GM12891 (cell line): Measurements from ENCODE around the gene DMXL2.

ENCODE experiments used
- POLR2A ChIP-seq: IDR thresholded peaks from 2 replicates; pipeline ENCODE4 v1.6.1; 2011; ENCODE audit warnings: low read depth, low read length, control low read depth
- POLR2AphosphoS5 ChIP-seq: IDR thresholded peaks from 2 replicates; pipeline ENCODE4 v1.6.1; 2011; ENCODE audit warnings: low read depth, low read length, control low read depth
- TAF1 ChIP-seq: IDR thresholded peaks from 2 replicates; pipeline ENCODE4 v1.6.1; 2011; ENCODE audit warnings: low read depth, low read length, control low read depth

DNA sequence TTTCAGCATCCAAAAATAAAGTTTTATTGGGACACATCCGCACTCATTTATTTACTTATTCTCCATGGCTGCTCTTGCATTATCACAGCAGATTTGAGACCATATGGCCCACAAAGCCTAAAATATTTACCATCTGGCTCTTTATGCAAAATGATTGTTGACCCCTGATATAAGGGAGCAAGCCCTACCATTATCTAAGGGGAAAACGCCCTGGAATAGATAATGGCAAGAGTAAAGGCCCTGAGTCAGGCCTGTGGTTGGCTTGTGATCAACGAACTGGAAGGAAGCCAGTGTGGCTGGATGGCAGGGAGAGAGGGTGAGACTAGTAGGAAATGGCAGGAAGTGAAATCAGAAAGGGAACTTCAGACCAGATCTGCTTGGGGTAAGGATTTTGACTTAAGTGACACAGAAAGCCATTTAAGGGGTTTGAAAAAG is 24.6 kb upstream of the DMXL2 start:
- TF ChIP-seq POLR2AphosphoS5 (no peak), POLR2A (no peak), TAF1 (no peak)
